OCI-LY1 (cell line): ENCODE results near the gene ATP5F1D.
A peak's percentile ranks its signal among the peaks of the same experiment; 100 is the strongest.

ENCODE experiments used
- H2AFZ ChIP-seq: fragments of 200-600 bp; sonication (generic), shearing (Covaris generic); 2 replicates; pipeline ENCODE4 v1.6.0; 2014; ENCODE audit warnings: antibody characterized with exemption, mild to moderate bottlenecking, low read length
- H3F3A ChIP-seq: fragments of 200-600 bp; sonication (generic), shearing (Covaris generic); 2 replicates; pipeline ENCODE4 v1.6.0; 2014; ENCODE audit warnings: mild to moderate bottlenecking, antibody characterized with exemption, low read length, moderate library complexity; ENCODE audit not compliant: insufficient read depth
- H3K27ac ChIP-seq: fragments of 200-600 bp; sonication (generic); 2 replicates; pipeline ENCODE4 v1.5.1; 2014; ENCODE audit warnings: low read length, mixed run types, mild to moderate bottlenecking, low read depth; ENCODE audit not compliant: poor library complexity, severe bottlenecking
- H3K27me3 ChIP-seq: fragments of 200-600 bp; sonication (generic); 2 replicates; pipeline ENCODE4 v1.6.0; 2014; ENCODE audit warnings: antibody characterized with exemption, mild to moderate bottlenecking, low read length, moderate library complexity; ENCODE audit not compliant: insufficient read depth
- H3K36me3 ChIP-seq: fragments of 200-600 bp; sonication (generic); 2 replicates; pipeline ENCODE4 v1.6.1; 2014; ENCODE audit warnings: mild to moderate bottlenecking, antibody characterized with exemption, low read length, moderate library complexity, mixed read lengths; ENCODE audit not compliant: insufficient read depth
- H3K4me1 ChIP-seq: fragments of 200-600 bp; sonication (generic); 2 replicates; pipeline ENCODE4 v1.5.1; 2014; ENCODE audit warnings: mild to moderate bottlenecking, low read length, moderate library complexity; ENCODE audit not compliant: insufficient read depth, severe bottlenecking
- H3K4me2 ChIP-seq: fragments of 200-600 bp; sonication (generic), shearing (Covaris generic); 2 replicates; pipeline ENCODE4 v1.6.1; 2014; ENCODE audit warnings: low read length
- H3K4me3 ChIP-seq: fragments of 200-600 bp; sonication (generic); 2 replicates; pipeline ENCODE4 v1.5.1; 2014; ENCODE audit warnings: low read length, low read depth, mild to moderate bottlenecking, mixed read lengths; ENCODE audit not compliant: poor library complexity, severe bottlenecking
- H3K79me2 ChIP-seq: fragments of 200-600 bp; shearing (Covaris generic); 2 replicates; pipeline ENCODE4 v1.6.1; 2016; ENCODE audit warnings: mixed run types, low read length, mixed read lengths; ENCODE audit not compliant: insufficient read depth
- H3K9ac ChIP-seq: fragments of 200-600 bp; sonication (generic), shearing (Covaris generic); 2 replicates; pipeline ENCODE4 v1.6.1; 2014; ENCODE audit warnings: mild to moderate bottlenecking, low read length, mixed read lengths
- H3K9me2 ChIP-seq: fragments of 200-600 bp; sonication (generic), shearing (Covaris generic); 2 replicates; pipeline ENCODE4 v1.6.1; 2014; ENCODE audit warnings: low read depth, mild to moderate bottlenecking, low read length, mixed read lengths
- H3K9me3 ChIP-seq: fragments of 200-600 bp; shearing (Covaris generic); 2 replicates; pipeline ENCODE4 v1.6.1; 2014; ENCODE audit warnings: low read length, mixed read lengths
- H4K20me1 ChIP-seq: fragments of 200-600 bp; sonication (generic), shearing (Covaris generic); 2 replicates; pipeline ENCODE4 v1.6.0; 2016; ENCODE audit warnings: mild to moderate bottlenecking, low read length; ENCODE audit not compliant: insufficient read depth
- CTCF ChIP-seq: fragments of 200-600 bp; sonication (generic), shearing (Covaris generic); IDR thresholded peaks from 2 replicates; pipeline ENCODE4 v1.5.1; 2017; ENCODE audit warnings: mild to moderate bottlenecking, antibody characterized with exemption, low read length, moderate library complexity, mixed read lengths
- EZH2 ChIP-seq: fragments of 200-600 bp; sonication (generic), shearing (Covaris generic); IDR thresholded peaks from 2 replicates; pipeline ENCODE4 v1.8.0; 2017; ENCODE audit warnings: borderline replicate concordance, mixed run types, mild to moderate bottlenecking, antibody characterized with exemption, low read length, moderate library complexity, mixed read lengths

ATP5F1D gene

GRCh38 chr19:1271528-1272422 is 30.2 kb downstream of the ATP5F1D start:
- no peak for TF ChIP-seq CTCF
- Histone ChIP-seq H3K9me3 (no peaks in the 10 kb centered on the region), H3K27me3 (no peaks in the 10 kb centered on the region), H3K36me3 (peaks cover 58% of the 10 kb centered on the region), H3K27ac (peak overlapping the region; percentile 76), H3K9ac (peak overlapping the region; percentile 91; the same call in 1 of the 2 replicates), H3K4me1 (peaks cover 76% of the 10 kb centered on the region), H3F3A (peaks cover 16% of the 10 kb centered on the region), H3K79me2 (peaks cover 16% of the 10 kb centered on the region), H3K4me3 (peak overlapping the region; percentile 93), H2AFZ (no peak overlapping the region), H3K9me2 (no peaks in the 10 kb centered on the region), H3K4me2 (peak overlapping the region; percentile 99), H4K20me1 (no peaks in the 10 kb centered on the region)

- no peak overlapping the region for H3K9ac ChIP-seq
- H3K9me2 ChIP-seq: no peaks in the 10 kb centered on the region
- H4K20me1 ChIP-seq: no peaks in the 10 kb centered on the region
- peak overlapping the region; percentile 22 for H3K27ac ChIP-seq
- H3F3A ChIP-seq: peaks cover 16% of the 10 kb centered on the region
- H2AFZ ChIP-seq: no peak overlapping the region
- peak overlapping the region; percentile 99; the same call in 1 of the 2 replicates for H3K4me2 ChIP-seq
- no peak overlapping the region for H3K4me3 ChIP-seq
- peaks cover 66% of the 10 kb centered on the region for H3K36me3 ChIP-seq
- TF ChIP-seq EZH2: no peak
- TF ChIP-seq CTCF: no peak
- peaks cover 16% of the 10 kb centered on the region for H3K79me2 ChIP-seq
- H3K9me3 ChIP-seq: no peaks in the 10 kb centered on the region
- H3K4me1 ChIP-seq: peaks cover 73% of the 10 kb centered on the region
- no peaks in the 10 kb centered on the region for H3K27me3 ChIP-seq
Measured at GRCh38 chr19:1272423-1273262, 31.1 kb downstream of the ATP5F1D start.

GRCh38 chr19:1273263-1274041 is 31.9 kb downstream of the ATP5F1D start:
- peaks cover 16% of the 10 kb centered on the region for H3K79me2 ChIP-seq
- peak overlapping the region; percentile 22 for H3K27ac ChIP-seq
- no peak overlapping the region for H2AFZ ChIP-seq
- TF ChIP-seq EZH2 (no peak), CTCF (no peak)
- H3K36me3 ChIP-seq: peaks cover 72% of the 10 kb centered on the region
- no peak overlapping the region for H3K4me2 ChIP-seq
- H3K27me3 ChIP-seq: no peaks in the 10 kb centered on the region
- H4K20me1 ChIP-seq: no peaks in the 10 kb centered on the region
- no peaks in the 10 kb centered on the region for H3K9me3 ChIP-seq
- H3F3A ChIP-seq: peaks cover 16% of the 10 kb centered on the region
- no peaks in the 10 kb centered on the region for H3K9me2 ChIP-seq
- no peak overlapping the region for H3K9ac ChIP-seq
- peaks cover 65% of the 10 kb centered on the region for H3K4me1 ChIP-seq
- no peak overlapping the region for H3K4me3 ChIP-seq
